Cerebellar nuclear complex (tissue), 1 donor: ENCODE results near the gene SURF4.

ENCODE experiments used
- DNase-seq, 2 experiments: peaks; one replicate each; lab custom pipeline; 2025; lab: John Stamatoyannopoulos, UW

SURF4 gene

GRCh38 chr9:133374612-133375115 lies 1.2 kb downstream of the SURF4 start:
- no peak for DNase-seq

GRCh38 chr9:133372144-133372543 lies 3.7 kb downstream of the SURF4 start:
- no peak for DNase-seq

DNA sequence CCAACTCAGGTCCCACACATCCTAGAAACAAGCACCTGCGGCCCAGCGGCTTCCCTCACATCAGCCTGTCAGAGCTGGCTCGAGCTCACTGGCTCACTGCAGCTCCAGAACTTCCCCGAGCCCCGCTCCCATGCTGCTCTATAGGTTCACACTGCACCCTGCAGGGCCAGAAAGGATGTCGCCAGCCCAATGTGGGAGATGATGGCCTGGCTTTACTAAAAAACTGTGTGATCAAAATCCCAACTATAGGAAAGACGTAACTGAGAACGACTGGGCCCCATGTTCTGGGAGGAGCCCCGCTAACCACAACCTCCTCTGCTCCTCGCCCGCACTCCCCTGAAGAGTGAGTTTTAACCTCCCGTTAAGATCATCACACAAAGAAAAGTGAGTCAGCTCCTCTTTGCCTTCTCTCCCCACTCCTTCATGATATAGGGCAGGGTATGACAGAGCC lies 4.6 kb downstream of the SURF4 start:
- DNase-seq: no peak

DNA sequence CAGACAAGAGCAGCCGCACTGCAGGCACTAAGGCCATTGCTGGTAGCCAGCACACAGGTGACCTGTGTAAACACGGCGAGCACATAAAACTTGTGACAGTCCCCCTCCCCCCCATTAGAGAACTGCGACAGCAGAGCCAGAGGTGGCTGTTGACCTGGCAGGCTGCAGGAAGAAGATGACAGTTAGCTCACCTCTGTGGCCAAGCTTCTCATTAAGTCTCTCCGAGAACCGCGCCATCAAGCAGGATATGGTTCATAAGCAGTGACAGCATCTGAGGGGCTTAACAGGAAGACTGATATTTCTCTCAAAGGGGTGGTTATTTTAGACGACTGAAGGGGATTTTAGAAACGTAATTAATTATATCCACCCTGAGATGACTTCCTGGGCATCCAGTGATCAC lies 5.2 kb downstream of the SURF4 start:
- no peak for DNase-seq

DNA sequence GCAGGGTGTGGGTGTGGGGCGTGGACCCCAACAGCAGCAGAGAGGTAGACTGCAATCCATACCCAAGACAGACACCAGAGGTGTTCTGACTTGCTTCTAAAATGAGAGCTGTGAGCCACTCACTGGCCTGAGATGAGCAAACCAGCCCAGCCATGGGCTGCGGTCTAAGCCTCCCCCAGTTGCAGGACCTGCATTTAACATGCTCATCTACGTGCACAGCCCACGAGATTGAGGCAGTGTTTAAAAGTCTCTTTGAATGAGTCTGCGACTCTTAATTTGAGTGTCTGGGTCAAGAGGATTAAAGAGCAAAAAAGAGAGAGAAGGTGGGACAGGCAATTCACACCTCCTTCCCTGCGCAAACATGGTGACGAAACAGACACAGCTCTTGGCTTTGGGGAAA lies 5.9 kb downstream of the SURF4 start:
- DNase-seq: no peak

DNA sequence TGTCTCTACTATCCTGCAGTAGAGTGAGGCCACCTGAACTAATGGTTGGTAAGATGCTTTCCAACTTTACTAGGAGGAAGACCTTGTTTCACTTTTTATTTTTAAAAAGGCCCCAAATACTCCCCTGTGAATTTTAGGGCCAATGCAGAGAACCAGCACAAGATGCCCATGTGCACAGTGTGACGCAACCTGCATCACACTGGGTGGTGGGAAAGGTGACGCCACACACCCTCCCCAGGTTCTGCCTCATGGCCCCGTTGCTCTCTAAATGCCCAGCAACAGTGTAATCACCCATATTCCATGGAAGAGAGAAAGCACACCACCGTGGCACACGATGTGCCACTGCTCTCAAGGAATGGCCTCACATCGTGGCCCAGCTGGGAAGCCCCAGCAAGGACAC lies 6.4 kb downstream of the SURF4 start:
- no peak for DNase-seq

- DNase-seq: no peak
These were observed 7.5 kb downstream of the SURF4 start for GRCh38 chr9:133368249-133368881.

GRCh38 chr9:133367778-133368177 lies 8.1 kb downstream of the SURF4 start:
- DNase-seq: no peak

GRCh38 chr9:133367221-133367620 lies 8.6 kb downstream of the SURF4 start:
- DNase-seq: no peak

GRCh38 chr9:133366435-133366834 lies 9.4 kb downstream of the SURF4 start:
- no peak for DNase-seq

GRCh38 chr9:133362359-133363044 lies 13.4 kb downstream of the SURF4 start:
- DNase-seq: no peak

- DNase-seq: no peak
These were observed 14.3 kb downstream of the SURF4 start for GRCh38 chr9:133361507-133362092.

- no peak for DNase-seq
These were observed 15.2 kb downstream of the SURF4 start for GRCh38 chr9:133360400-133361393.

DNA sequence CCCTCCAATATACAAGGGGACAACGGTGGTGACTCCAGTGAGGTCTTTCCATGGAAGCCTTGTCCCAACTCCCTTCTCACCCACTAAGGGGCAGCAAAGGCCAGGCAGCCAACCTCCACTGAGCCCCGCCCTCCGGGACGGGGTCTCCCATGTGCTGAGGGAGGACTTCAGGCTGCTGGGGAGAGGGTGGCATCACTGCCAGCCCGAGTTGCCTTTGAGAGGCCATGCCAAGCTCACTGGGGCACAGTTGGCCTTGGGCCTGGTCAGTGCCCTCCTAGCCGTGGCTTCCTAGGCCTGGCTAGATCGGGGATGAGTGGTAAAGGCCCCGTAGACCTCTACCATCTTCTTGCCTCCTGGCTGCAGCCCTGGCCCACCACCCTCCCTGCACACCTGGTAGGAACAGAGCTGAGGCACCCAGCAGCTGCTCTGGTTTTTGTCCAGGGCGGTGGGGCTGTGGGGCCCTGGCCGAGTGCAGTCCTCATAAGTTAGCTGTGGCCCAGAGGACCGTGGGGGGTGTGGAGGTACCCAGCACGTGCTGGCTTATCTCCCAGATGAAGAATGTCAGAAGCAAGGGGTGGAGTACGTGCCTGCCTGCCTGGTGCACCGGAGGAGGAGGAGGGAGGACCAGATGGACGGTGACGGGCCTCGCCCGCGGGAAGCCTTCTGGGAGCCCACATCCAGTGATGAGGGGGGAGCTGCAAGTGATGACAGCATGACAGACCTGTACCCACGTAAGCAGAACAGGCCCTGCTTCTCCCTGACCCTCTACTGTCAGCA lies 16.3 kb downstream of the SURF4 start:
- no peak for DNase-seq

DNA sequence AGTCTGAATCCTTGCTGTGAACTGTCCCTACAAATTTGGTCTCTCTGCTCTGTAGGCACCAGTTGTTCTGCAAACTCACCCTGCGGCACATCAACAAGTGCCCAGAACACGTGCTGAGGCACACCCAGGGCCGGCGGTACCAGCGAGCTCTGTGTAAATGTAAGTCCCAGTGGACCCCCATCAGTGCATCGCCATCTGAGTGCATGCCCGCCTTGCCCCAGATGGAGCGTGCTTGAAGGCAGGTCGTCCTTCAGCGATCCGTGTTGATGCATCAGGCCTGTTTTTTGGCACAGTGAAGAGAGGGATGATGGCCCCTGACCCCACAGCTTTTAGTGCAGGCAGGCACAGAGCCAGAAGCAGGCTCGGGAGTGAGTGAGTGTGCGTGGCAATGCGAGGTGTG lies 18.2 kb downstream of the SURF4 start:
- DNase-seq: no peak

DNA sequence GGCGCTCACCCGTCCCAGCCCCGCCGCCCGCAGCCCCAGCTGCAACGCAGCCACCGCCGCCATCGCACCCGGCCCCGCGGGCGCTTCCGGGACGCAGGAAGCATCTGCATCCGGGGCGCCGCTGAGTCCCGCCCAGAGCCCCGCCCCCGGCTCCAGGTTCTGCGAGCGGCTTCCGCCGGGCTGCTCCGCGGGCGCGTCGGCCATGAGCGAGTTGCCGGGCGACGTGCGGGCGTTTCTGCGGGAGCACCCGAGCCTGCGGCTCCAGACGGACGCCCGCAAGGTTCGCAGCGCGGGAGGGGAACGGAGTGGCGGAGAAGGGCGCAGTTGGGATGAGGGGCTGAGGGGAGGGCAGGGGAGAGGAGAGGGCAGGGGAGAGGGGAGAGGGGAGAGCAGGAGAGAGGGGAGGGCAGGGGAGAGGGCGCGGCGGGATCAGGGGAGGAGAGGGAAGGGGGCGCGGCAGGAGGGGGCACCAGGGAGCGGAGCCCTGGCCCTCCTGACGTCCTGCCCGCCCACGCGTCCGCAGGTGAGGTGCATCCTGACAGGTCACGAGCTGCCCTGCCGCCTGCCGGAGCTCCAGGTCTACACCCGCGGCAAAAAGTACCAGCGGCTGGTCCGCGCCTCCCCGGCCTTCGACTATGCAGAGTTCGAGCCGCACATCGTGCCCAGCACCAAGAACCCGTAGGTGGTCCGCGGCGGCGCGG lies 19.3 kb downstream of the SURF4 start, which contains the start of the genes SURF1 and SURF2:
Gene SURF1, minus strand, starts transcription at position 97 of the 701 bp plus-strand sequence. Its CDS starts 34 bp downstream, at position 63.
Gene SURF2, plus strand, starts transcription at position 160 of the 701 bp plus-strand sequence. Its CDS starts 43 bp downstream, at position 203.
- peak in 1 of 2 experiments; percentile 20 for DNase-seq

GRCh38 chr9:133355881-133356357 lies 19.9 kb downstream of the SURF4 start:
- DNase-seq: no peak

GRCh38 chr9:133354766-133355165 lies 21.1 kb downstream of the SURF4 start:
- no peak for DNase-seq

GRCh38 chr9:133353548-133353947 lies 22.3 kb downstream of the SURF4 start:
- no peak for DNase-seq
